ENCODE results near the gene SLC7A1. TPM values are rescaled to one million over a fixed set of nuclear protein-coding genes. Genes with fewer than 3 reads are reported as not detected.
A peak's percentile ranks its signal among the peaks of the same experiment; 100 is the strongest.

Gene SLC7A1
- polyA plus RNA-seq, 1 experiment: 43.2 TPM

GRCh38 chr13:29587645-29588044 lies 7.8 kb downstream of the SLC7A1 start:
- Histone ChIP-seq H3K27me3 (ENCODE audit: control insufficient read depth, insufficient read depth, low read length) (no peaks in the 10 kb centered on the region), H3K4me3 (ENCODE audit: low read depth, low read length) (no peak overlapping the region), H3K36me3 (ENCODE audit: control insufficient read depth, insufficient read depth, low read length) (peaks cover 3% of the 10 kb centered on the region; the same call in 1 of the 2 replicates)
- no peak for TF ChIP-seq CTCF (IDR thresholded peaks at IDR 0.05; ENCODE audit: insufficient read depth, low read depth, low read length)
- CTCF ChIA-PET: interaction anchor here (1.0 to 1.4 kb wide), 2 partner anchors 80 to 121 kb away, joined by 3 to 4 read pairs; no protein-coding TSS in a partner anchor
- DNase-seq (ENCODE audit: low read depth): no peak
- POLR2A ChIA-PET: no interaction called here

GRCh38 chr13:29583073-29583785 lies 12.3 kb downstream of the SLC7A1 start:
- POLR2A ChIA-PET: no interaction called here
- no peaks in the 10 kb centered on the region for H3K27me3 ChIP-seq (ENCODE audit: control insufficient read depth, insufficient read depth, low read length)
- H3K36me3 ChIP-seq (ENCODE audit: control insufficient read depth, insufficient read depth, low read length): no peaks in the 10 kb centered on the region
- CTCF ChIA-PET: no interaction called here
- TF ChIP-seq CTCF (IDR thresholded peaks at IDR 0.05; ENCODE audit: insufficient read depth, low read depth, low read length): no peak
- peak; percentile 37 for DNase-seq (ENCODE audit: low read depth)
- H3K4me3 ChIP-seq (ENCODE audit: low read depth, low read length): no peak overlapping the region

- no peak for DNase-seq (ENCODE audit: low read depth)
- no peak overlapping the region for H3K4me3 ChIP-seq (ENCODE audit: low read depth, low read length)
These were observed 13.3 kb downstream of the SLC7A1 start for GRCh38 chr13:29582171-29582570.

GRCh38 chr13:29581666-29582065 lies 13.8 kb downstream of the SLC7A1 start:
- Histone ChIP-seq H3K36me3 (ENCODE audit: control insufficient read depth, insufficient read depth, low read length) (no peaks in the 10 kb centered on the region), H3K4me3 (ENCODE audit: low read depth, low read length) (no peak overlapping the region), H3K27me3 (ENCODE audit: control insufficient read depth, insufficient read depth, low read length) (no peaks in the 10 kb centered on the region)
- DNase-seq (ENCODE audit: low read depth): no peak
- CTCF ChIA-PET: interaction anchor here (1.2 to 2.9 kb wide), 3 partner anchors 8 to 126 kb away, joined by 3 to 10 read pairs (median 4); no protein-coding TSS in a partner anchor
- POLR2A ChIA-PET: no interaction called here
- no peak for TF ChIP-seq CTCF (IDR thresholded peaks at IDR 0.05; ENCODE audit: insufficient read depth, low read depth, low read length)

More at GRCh38 chr13:29582171-29582570, 13.3 kb downstream of the SLC7A1 start:
- H3K36me3 ChIP-seq (ENCODE audit: control insufficient read depth, insufficient read depth, low read length): no peaks in the 10 kb centered on the region
- no peaks in the 10 kb centered on the region for H3K27me3 ChIP-seq (ENCODE audit: control insufficient read depth, insufficient read depth, low read length)
- CTCF ChIA-PET: interaction anchor here (1.2 to 2.9 kb wide), 2 partner anchors 9 to 74 kb away, joined by 4 to 10 read pairs; no protein-coding TSS in a partner anchor
- POLR2A ChIA-PET: no interaction called here
- TF ChIP-seq CTCF (IDR thresholded peaks at IDR 0.05; ENCODE audit: insufficient read depth, low read depth, low read length): no peak

GRCh38 chr13:29579094-29579493 lies 16.4 kb downstream of the SLC7A1 start:
- ChIA-PET CTCF (no interaction called here), POLR2A (no interaction called here)
- Histone ChIP-seq H3K27me3 (ENCODE audit: control insufficient read depth, insufficient read depth, low read length) (no peaks in the 10 kb centered on the region), H3K36me3 (ENCODE audit: control insufficient read depth, insufficient read depth, low read length) (no peaks in the 10 kb centered on the region), H3K4me3 (ENCODE audit: low read depth, low read length) (no peak overlapping the region)
- no peak for TF ChIP-seq CTCF (IDR thresholded peaks at IDR 0.05; ENCODE audit: insufficient read depth, low read depth, low read length)
- DNase-seq (ENCODE audit: low read depth): no peak
